GM12874 (cell line): ENCODE measurements around the gene JAM3.

Experiments
- CTCF ChIP-seq: IDR thresholded peaks from 2 replicates; pipeline ENCODE4 v1.5.1; 2011; ENCODE audit warnings: low read depth, mild to moderate bottlenecking, control low read depth, low read length, moderate library complexity; ENCODE audit not compliant: insufficient read depth

Gene JAM3

GRCh38 chr11:134040386-134041302 lies 28.2 kb upstream of the JAM3 start:
- no peak for TF ChIP-seq CTCF

GRCh38 chr11:134041349-134041748 lies 27.5 kb upstream of the JAM3 start:
- TF ChIP-seq CTCF: no peak

- no peak for TF ChIP-seq CTCF
Observed at GRCh38 chr11:134041791-134042696, 26.8 kb upstream of the JAM3 start.

- no peak for TF ChIP-seq CTCF
Observed at GRCh38 chr11:134043821-134044420, 25.0 kb upstream of the JAM3 start.

GRCh38 chr11:134044514-134045284 lies 24.2 kb upstream of the JAM3 start:
- no peak for TF ChIP-seq CTCF

GRCh38 chr11:134045799-134046635 lies 22.9 kb upstream of the JAM3 start:
- no peak for TF ChIP-seq CTCF
